ENCODE data around the gene RAF1.
"Not testable (repeated sequence)": the region's sequence is repeated elsewhere in the genome, so short reads cannot be mapped to it uniquely, and the experiment has no call there.

Gene RAF1

DNA sequence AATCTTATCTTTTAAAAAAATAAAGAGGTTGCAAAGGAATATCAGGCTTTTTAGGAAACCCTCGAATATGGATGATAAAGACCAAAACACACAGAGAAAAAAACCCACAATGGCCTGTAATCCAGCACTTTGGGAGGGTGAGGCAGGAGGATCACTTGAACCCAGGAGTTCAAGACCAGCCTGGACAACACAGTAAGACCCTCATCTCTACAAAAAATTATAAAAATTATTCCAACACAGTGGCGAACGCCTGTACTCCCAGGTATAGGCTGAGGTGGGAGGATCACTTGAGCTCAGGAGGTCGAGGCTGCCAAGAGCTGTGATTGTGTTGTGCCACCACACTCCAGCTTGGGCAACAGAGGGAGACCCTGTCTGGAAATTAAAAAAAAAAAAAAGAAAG is 30.8 kb downstream of the RAF1 start:
- no peak for DNase-seq

DNA sequence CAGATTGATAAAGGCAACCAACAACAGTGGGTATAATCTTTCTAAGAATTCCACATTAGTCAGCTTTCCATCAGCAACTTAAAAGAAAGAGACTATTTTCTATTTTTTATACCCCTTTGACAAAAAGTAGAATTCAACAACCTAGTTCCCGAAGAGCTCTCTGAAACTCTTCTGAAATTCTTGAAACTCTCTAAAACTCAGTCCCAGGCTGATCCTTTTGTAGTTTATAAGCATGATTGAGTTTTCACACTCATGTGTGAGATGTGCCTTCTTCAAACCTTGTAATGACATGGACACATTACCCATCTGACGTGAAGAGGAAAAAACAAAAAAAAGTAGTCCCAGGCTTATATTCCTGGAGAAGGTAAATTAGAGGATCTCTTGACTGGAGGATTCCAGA is 31.4 kb downstream of the RAF1 start:
- no peak for DNase-seq

DNA sequence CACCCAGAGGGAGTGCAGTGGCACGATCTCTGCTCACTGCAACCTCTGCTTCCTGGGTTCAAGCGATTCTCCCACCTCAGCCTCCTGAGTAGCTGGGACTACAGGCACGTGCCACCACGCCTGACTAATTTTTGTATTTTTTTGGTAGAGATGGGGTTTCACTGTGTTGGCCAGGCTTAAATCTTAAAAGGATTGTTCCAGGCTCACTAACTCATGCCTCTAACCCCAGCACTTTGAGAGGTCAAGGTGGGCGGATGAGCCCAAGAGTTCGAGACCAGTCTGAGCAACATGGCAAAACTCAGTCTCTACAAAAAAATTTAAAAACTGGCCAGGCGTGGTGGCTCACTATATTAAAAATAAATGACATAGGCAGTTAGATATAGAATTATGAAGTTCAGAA is 33.1 kb downstream of the RAF1 start:
- not testable (repeated sequence) for DNase-seq

DNA sequence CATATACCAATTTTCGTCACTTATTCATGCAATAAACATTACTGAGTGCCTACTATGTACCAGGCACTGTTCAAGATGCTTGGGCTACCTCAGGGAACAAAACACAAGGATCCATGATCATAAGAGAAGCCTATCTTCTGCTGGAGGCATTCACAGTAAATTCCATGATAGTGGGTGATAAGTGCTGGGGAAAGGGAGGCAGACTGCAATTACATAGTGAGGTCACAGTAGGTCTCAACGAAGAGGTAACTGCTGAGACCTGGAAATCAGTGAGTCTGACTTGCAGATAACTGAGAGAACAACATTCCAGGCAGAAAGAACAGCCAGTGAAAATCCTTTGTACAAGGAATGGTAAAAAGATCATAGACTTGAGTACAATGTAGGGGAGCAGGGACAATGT is 33.6 kb downstream of the RAF1 start:
- DNase-seq, result no peak

DNA sequence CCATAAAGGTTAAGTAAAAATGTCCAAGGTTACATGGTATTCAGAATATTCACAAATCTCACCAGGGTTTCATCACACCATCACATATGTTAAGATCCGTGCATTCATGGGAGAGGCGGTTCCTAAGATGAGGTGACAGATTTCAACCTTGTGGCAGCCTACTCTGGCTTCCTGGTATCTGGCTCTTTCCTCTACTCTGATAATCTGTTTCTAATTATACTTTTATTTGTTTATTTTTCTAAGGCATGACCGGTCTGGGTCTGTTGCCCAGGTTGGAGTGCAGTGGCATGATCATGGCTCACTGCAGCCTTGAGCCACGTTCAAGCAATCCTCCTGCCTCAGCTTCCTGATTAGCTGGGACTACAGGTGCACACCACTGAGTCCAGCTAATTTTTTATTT is 34.4 kb downstream of the RAF1 start:
- no peak for DNase-seq

DNA sequence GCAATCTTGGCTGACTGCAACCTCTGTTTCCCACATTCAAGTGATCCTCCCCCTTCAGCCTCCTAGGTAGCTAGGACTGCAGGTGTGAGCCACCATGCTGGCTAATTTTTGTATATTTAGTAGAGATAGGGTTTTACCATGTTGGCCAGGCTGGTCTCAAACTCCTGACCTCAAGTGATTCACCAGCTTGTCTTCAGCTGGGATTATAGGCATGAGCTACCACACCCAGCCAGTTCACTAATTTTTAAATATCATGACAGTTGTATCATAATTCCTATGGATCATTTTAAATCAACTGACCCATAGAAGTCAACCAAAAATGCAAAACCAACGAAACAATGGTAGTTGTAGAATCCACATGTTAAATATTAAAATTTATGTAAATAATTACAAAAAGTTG is 35.1 kb downstream of the RAF1 start:
- no peak for DNase-seq

DNA sequence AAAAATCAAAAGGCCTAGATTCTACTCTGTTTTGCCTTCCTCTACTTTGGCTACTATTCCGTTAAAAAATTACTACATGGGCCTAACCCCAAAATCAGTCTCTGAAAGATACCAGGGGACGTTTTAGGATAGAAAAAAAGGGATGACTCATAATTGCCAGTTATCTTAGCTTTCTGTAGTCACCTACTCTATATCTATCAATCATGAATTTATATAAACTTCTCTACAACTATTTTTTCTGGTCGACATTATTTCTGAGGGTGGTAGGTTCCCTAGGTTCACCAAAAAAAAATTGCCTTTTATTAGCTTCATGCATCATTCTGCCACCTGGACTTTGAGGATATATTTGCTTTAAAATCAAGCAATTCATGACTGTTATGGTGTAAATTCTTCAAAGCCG is 36.5 kb downstream of the RAF1 start:
- no peak for DNase-seq

DNA sequence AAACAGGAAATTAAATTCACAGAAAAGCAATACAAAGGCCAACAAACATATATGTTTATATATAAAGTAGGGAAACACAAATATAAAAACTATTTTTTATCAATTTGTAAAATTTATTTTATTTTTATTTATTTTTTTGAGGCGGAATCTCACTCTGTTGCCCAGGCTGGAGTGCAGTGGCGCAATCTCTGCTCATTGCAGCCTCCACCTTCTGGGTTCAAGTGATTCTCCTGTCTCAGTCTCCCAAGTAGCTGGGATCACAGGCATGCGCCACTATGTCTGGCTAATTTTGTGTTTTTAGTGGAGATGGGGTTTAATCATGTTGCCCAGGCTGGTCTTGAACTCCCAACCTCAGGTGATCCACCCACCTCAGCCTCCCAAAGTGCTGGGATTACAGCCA is 39.0 kb downstream of the RAF1 start:
- DNase-seq, result not testable (repeated sequence)

DNA sequence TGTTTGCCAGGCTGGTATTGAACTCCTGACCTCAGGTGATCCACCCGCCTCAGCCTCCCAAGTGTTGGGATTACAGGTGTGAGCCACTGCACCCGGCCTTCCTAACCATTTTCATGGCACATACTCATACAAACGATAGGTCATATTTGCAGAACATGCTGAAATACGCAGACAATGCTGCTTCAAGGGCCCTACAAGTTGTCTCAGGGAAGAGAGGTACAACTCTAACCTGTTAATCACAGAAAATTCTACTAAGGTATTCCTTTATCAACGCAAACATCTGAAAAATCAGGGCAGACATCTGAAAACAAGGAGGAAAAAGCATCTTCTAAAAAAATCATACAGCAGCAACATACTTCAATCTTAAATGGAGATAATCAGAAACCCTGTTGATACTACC is 39.9 kb downstream of the RAF1 start:
- no peak for DNase-seq

DNA sequence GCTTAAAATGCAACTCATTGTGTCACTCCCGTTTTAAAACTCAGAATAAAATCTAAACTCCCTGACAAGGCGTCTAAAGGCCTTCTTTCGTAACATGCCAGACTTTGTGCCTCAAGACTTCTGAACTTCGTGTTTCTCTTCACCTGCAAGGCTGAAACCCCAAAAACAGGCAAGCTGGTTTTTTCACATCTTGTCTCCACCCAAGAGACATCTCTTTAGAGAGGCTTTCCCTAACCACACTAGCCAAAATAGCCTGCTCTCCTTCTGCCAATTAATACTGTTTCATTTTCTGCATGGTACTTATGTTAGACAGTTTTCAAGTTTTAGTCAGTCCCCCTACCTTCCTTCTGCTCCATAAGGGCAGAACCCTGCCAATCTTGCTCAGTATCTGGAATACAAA is 41.6 kb downstream of the RAF1 start:
- DNase-seq, result no peak

DNA sequence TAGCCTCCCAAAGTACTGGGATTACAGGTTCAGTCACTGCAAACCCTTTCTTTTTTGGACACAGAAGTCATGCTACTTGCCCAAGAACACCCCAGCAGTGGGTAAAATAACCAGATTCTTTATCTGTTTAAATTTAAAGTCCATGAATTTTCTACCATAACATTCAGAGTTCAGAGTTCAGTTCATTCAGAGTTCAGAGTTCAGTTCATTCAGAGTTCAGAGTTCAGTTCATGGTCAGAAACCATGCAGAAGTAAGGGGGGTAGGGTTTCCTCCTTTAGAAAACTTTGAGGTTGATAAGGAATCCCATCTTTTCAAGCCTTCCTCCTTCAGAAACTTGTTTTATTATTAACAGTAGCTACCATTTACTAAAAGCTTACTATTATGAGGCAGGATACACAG is 43.2 kb downstream of the RAF1 start:
- no peak for DNase-seq

DNA sequence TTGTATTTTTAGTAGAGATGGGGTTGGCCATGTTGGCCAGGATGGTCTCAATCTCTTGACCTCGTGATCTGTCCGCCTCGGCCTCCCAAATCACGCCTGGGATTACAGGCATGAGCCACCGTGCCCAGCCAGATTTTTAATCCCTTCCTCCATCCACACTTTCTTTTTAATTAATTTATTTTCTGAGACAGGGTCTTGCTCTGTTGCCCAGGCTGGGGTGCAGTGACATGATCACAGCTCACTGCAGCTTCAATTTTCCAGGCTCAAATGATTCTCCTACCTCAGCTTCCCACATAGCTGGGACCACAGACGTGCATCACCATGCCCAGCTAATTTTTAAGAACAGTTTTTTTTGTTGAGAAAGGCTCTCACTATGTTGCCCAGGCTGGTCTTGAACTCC is 43.6 kb downstream of the RAF1 start:
- no peak for DNase-seq

DNA sequence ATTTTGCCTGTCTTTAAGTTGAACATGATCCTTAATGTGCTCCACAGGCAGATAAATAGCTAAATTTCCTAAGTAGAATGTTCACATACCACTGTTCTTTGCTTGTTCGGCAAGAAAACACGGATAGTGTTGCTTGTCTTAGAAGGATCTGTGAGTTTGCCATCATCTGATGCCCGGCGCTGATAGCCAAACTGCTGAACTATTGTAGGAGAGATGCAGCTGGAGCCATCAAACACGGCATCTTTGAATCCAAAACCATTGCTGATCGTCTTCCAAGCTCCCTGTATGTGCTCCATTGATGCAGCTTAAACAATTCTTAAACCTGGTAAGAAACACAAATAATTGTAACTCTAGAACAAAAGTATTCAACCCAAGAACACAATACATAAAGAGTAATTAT is 45.5 kb downstream of the RAF1 start:
- DNase-seq, result no peak

DNA sequence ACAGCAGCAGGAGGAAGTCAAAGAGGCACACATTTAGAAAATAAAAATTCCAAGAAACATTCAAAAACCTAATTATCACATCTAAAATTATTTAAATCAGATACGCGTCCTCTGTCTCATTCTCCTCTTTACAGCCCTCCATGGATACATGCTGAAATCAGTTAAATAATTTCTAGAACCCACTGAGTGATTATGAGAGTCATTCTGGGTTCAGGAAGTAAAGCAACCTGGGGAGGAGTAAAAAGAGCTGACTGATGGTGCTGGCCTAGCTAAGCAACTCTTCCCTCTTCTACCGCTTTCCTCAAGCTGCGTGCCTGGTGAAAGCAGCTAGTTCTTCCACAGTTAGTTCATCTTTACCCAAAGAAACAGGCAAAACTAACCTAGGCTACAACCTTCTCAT is 48.7 kb downstream of the RAF1 start:
- no peak for DNase-seq

DNA sequence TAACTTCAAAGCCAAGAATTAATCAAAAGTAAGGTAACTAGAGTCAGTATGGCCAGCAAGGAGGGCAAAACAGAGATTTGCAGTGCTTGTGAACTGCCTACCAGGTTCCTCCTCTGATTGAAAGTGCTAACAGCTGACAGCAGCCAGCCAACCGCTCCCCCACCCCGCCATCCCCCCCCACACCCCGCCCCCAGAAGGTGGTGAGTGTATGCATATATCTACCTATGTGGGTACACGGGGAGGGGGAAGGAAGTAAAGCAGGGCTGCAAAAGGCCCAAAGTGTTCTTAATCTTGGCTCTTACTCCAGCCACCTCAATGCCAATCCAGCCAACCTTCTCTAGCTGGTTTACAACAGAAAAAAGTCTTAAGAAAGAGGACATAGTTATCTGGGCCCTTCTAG is 50.7 kb downstream of the RAF1 start:
- no peak for DNase-seq

DNA sequence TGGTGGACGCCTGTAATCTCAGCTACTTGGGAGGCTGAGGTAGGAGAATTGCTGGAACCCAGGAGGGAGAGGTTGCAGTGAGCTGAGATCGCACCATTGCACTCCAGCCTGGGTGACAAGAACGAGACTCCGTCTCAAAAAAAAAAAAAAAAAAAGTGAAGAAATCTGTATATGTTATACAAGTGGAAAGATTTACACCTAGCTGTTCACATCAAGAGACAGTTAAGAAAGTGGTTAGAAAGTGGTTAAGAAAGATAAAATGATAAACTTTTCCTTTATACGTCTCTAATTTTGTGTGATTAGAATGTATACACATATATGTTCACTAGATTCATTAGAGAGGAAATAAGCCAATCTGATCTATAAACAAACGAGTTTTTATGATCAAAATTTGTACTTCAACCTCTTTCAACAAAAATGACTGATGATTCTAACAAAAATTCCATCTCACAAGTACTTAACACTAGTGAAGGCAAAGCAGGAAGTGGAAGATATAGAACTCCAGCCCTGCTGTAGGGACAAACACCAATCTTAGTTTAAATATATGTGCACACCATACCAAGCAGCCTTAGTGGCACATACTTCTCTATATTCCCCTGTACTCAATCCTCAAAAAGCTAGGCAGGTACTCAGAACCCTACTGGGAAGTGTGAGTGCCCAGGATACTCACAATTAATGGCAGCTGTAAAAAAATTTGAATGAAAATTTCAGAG is 51.2 kb downstream of the RAF1 start:
- no peak for DNase-seq

DNA sequence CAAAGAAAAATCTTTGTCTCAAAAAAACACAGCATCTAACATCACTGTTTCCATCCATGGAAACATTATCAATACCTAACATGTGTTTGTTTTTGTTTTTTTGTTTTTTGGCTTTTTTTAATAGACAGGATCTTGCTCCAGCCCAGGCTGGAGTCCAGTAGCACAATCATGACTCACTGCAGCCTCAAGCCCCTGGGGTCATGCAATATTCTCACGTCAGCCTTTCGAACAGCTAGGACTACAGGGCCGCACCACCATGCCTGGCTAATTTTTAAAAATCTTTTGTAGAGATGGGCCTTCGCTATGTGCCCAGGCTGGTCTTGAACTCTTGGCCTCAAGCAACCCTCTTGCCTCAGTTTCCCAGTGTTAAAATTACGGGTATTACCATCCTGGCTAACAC is 52.8 kb downstream of the RAF1 start:
- no peak for DNase-seq

DNA sequence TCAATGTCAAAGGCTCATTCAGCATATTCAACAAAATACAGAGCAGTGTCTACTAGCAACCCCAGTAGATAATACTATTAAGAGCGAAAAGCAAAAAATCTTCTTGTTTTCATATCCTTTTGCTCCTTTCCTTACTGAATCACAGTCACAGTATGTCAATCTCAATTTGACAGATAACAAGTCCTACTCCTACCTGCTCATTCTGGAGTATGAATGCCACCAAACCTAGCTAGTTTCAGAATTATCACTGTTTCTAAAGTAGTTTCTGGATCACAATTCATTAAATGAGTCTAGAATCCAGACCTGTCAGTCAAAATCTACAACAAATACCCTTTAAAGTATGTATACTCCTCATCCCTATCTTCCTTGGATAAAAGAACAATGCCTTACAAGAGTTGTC is 55.5 kb downstream of the RAF1 start:
- DNase-seq, result no peak

DNA sequence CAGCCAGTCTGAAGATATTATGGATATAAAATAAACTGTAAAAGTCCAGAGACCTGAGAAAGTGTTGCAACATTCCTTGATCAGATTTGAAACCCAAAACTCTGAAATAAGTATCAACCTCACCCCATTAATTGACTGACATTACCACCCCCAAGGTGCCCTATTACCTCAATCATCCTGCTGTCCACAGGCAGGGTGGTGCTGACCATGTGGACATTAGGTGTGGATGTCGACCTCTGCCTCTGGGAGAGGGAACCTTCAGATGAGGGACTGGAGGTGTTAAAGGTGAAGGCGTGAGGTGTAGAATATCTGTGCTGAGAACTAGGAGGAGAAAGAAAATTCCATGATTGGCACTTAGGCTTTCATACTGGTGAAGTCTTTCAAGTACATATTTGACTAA is 59.9 kb downstream of the RAF1 start:
- DNase-seq, result no peak

DNA sequence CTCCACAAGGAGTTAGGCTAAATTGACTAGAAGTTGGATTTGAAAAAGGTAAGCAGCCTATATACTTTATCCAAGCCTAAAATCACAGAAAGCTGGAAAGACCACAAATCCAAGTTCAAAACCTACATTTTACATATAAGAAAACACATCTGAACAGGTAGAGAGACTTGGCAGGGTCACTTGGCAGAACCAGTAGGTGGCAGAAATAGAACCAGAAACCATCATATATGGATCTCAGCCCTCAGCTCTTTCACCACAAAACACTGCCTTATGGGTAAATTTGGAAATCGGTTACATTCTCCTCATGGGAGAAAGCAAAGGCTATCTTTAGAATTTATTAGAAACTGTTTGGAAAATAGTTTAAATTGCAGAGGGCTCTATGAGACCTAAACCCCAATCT is 62.8 kb downstream of the RAF1 start:
- DNase-seq, result no peak

DNA sequence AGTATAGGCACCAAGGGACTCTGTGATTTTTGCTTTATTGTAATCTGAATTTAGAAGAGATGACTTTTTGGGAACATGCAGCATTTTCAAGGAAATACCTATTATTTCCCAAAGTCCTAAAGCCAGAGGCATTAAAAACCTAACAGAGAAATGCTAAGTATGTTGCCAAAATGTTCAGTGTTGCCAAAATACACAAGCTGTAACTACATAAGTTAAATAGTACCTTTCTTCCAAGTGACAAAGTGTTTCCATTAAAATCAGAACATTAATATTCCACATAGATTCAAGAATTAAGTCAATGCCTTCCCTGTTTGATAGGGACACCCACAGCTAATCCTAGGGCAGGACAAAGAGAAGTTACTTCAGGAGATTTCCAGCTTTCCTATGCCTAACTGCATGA is 65.0 kb downstream of the RAF1 start:
- no peak for DNase-seq

DNA sequence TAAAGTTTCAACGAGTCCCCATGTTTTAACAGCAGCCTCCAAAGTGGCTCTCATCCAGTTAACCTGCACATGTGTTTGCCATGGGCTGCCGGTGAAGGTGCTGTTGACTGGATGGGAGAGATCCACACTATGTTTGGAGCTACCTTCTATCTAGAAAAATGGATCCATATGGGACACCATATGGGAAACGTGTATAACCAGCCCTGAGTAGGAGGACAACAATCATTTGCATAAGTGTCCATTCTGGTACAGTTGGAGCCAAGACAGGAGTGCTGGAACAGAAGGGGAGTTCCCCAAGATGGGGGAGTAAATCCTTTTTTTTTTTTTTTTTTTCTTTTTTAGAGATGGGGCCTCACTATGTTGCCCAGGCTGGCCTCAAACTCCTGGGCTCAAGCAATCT is 70.4 kb downstream of the RAF1 start:
- no peak for DNase-seq

DNA sequence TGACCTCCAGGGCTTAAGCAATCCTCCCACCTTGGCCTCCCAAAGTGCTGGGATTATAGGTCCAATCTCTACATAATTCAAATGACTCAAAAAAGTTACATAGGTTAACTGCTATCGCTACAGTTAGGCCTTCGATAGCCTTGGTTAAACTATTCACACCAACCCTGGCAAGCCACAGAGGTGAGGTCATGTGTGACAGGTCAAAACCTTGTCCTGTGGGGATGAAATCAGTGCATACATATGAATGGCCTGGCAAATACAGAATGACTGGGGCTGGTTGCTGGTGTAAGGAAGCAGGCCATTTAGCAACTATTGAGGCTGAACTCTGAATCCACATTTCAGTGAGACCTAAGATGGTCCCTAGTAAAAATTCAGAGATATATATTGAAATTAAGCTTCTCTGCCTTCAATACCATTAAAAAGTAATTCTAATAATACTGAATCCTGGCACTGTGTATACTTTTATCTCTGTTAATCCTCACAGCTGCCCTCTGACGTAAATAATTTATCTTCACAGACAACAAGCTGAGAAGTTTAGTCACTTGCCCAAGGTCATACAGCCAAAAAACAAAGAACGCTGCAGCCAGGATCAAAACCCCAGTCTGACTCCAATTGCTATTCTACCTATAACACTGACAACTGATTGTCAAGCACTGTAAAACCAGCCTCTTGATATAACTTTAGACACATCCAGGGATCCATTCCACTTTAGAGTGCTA is 71.8 kb downstream of the RAF1 start:
- DNase-seq, result no peak

DNA sequence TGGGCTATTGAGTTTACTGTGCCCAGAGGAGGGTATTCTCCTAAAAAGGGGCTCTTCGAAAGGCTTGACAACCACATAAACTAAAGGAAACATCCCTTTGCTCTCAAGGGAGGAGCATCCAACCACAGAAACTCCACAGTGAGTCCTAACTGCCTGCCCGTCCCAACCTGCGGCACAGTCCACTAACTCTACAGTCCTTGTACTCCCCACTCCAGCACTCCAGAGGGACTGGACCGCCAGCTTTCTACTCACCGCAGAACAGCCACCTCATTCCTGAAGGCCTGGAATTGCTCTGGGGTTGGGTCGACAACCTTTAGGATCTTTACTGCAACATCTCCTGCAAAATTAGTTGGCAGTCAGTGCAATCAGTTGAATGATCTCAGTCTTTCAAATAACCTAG is 72.5 kb downstream of the RAF1 start:
- no peak for DNase-seq

DNA sequence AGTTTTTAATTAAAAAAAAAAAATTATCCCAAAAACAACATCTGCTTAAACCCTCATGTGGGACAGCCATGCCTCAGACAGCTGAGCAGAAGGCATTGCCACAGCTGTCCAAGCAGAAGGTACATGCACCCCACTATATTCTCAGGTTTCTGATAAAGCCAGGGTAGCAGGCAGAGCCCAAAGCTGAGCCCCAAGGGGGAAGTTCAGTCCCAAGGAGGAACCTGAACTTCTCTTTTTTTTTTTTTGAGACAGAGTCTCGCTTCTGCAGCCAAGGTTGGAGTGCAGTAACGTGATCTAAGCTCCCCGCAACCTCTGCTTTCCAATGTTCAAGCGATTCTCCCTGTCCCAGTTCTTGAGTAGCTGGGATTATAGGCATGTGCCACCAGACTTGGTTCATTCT is 73.8 kb downstream of the RAF1 start:
- no peak for DNase-seq

Measured in NCI-H1930 (cell line).